Measurements from ENCODE around the gene ASTN2.

ASTN2 gene

GRCh38 chr9:117430813-117431212 is 16.0 kb upstream of the ASTN2 start:
- Histone ChIP-seq H3K27ac (ENCODE audit: low read depth, low read length, poor library complexity, severe bottlenecking) (no peak overlapping the region), H3K4me3 (ENCODE audit: low read depth, low read length, poor library complexity, severe bottlenecking) (no peak overlapping the region), H3K9ac (ENCODE audit: low read length) (no peak overlapping the region), H3K27me3 (ENCODE audit: insufficient read depth, low read length) (no peaks in the 10 kb centered on the region), H3F3A (ENCODE audit: insufficient read depth, low read length) (no peaks in the 10 kb centered on the region), H3K36me3 (ENCODE audit: insufficient read depth, low read length) (no peaks in the 10 kb centered on the region), H3K4me2 (ENCODE audit: low read length) (no peak overlapping the region), H2AFZ (ENCODE audit: low read length) (no peak overlapping the region), H3K4me1 (ENCODE audit: insufficient read depth, low read length, severe bottlenecking) (no peaks in the 10 kb centered on the region), H3K79me2 (ENCODE audit: insufficient read depth, low read length) (no peaks in the 10 kb centered on the region), H4K20me1 (ENCODE audit: insufficient read depth, low read length) (no peaks in the 10 kb centered on the region), H3K9me2 (ENCODE audit: low read depth, low read length) (no peaks in the 10 kb centered on the region), H3K9me3 (ENCODE audit: low read length) (no peaks in the 10 kb centered on the region)
- no peak for TF ChIP-seq CTCF (IDR thresholded peaks at IDR 0.05; ENCODE audit: low read length)
- TF ChIP-seq EZH2 (IDR thresholded peaks at IDR 0.05; ENCODE audit: borderline replicate concordance, low read length): no peak

DNA sequence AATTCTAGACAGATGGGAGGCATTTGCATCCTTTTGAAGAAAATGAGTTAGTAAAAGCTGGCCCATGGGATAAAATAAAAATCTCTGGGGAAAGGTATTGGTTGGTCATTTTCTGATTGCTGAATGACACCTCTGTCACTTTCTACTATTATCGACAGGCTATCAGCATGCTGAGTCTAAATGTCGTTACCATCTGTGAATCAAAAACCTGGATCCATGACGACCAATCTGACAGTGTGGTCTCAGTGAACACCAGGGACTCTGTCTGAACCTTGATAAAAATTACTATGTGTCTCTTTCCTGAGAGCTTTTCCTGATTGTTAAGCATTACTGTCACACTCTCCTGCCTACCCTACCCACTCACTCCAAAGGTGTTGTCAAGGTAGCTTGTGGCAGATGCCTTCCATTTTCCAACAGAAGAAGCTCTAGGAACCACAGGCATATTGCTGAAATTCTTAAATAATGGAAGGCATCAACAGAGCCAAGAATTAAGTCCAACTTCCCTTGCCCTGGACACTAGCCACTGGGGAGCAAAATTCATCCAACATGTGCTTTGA is 12.6 kb upstream of the ASTN2 start:
- H3K4me2 ChIP-seq (ENCODE audit: low read length): no peak overlapping the region
- no peaks in the 10 kb centered on the region for H3K4me1 ChIP-seq (ENCODE audit: insufficient read depth, low read length, severe bottlenecking)
- no peaks in the 10 kb centered on the region for H3K79me2 ChIP-seq (ENCODE audit: insufficient read depth, low read length)
- H3K9ac ChIP-seq (ENCODE audit: low read length): no peak overlapping the region
- H3K36me3 ChIP-seq (ENCODE audit: insufficient read depth, low read length): no peaks in the 10 kb centered on the region
- H3K27me3 ChIP-seq (ENCODE audit: insufficient read depth, low read length): no peaks in the 10 kb centered on the region
- no peaks in the 10 kb centered on the region for H3K9me3 ChIP-seq (ENCODE audit: low read length)
- H3K9me2 ChIP-seq (ENCODE audit: low read depth, low read length): no peaks in the 10 kb centered on the region
- H2AFZ ChIP-seq (ENCODE audit: low read length): no peak overlapping the region
- TF ChIP-seq EZH2 (IDR thresholded peaks at IDR 0.05; ENCODE audit: borderline replicate concordance, low read length) (no peak), CTCF (IDR thresholded peaks at IDR 0.05; ENCODE audit: low read length) (no peak)
- H3K4me3 ChIP-seq (ENCODE audit: low read depth, low read length, poor library complexity, severe bottlenecking): no peak overlapping the region
- H4K20me1 ChIP-seq (ENCODE audit: insufficient read depth, low read length): no peaks in the 10 kb centered on the region
- H3F3A ChIP-seq (ENCODE audit: insufficient read depth, low read length): no peaks in the 10 kb centered on the region
- no peak overlapping the region for H3K27ac ChIP-seq (ENCODE audit: low read depth, low read length, poor library complexity, severe bottlenecking)

DNA sequence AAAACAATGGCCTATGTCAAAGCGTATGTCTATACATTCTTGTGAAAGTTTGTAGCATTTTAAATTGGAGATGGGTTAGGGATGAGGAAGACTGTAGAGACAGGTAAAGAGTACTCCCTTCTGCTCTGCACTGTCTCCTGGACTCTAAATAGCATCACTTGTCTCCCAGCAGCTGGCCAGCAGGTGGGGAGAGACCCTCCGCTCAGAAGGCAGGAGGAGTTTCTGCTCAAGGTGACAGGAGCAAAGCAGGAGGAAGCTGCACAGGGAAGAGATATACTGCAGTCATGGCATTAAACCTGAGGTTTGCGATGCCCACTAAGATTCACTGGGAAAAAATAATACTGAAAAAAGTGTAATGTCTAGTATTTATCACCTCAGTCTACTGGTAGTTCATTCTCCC is 10.7 kb upstream of the ASTN2 start:
- Histone ChIP-seq H2AFZ (ENCODE audit: low read length) (no peak overlapping the region), H3K27me3 (ENCODE audit: insufficient read depth, low read length) (no peaks in the 10 kb centered on the region), H3K4me1 (ENCODE audit: insufficient read depth, low read length, severe bottlenecking) (no peaks in the 10 kb centered on the region), H3K36me3 (ENCODE audit: insufficient read depth, low read length) (no peaks in the 10 kb centered on the region), H3K9me3 (ENCODE audit: low read length) (no peaks in the 10 kb centered on the region), H3K9me2 (ENCODE audit: low read depth, low read length) (no peaks in the 10 kb centered on the region), H3F3A (ENCODE audit: insufficient read depth, low read length) (no peaks in the 10 kb centered on the region), H3K27ac (ENCODE audit: low read depth, low read length, poor library complexity, severe bottlenecking) (no peak overlapping the region), H3K9ac (ENCODE audit: low read length) (no peak overlapping the region), H3K4me2 (ENCODE audit: low read length) (no peak overlapping the region), H3K4me3 (ENCODE audit: low read depth, low read length, poor library complexity, severe bottlenecking) (no peak overlapping the region), H4K20me1 (ENCODE audit: insufficient read depth, low read length) (no peaks in the 10 kb centered on the region), H3K79me2 (ENCODE audit: insufficient read depth, low read length) (no peaks in the 10 kb centered on the region)
- no peak for TF ChIP-seq CTCF (IDR thresholded peaks at IDR 0.05; ENCODE audit: low read length)

Measured in OCI-LY1 (cell line).